Activated T-cell treated with anti-CD3 and anti-CD28 coated beads, Interleukin-2, amount 50 U/mL, for 4 hours (primary cell): ENCODE results near the gene DBH. TPM values are rescaled to one million over a fixed set of nuclear protein-coding genes. Genes with fewer than 3 reads are reported as not detected.
"Not testable (repeated sequence)": the region's sequence is repeated elsewhere in the genome, so short reads cannot be mapped to it uniquely, and the experiment has no call there.

Experiments
- ATAC-seq, 2 donors: fragments of 200-7000 bp; cut with Tn5 transposase; one replicate each; pipeline ENCODE4 v1.10.0; 2021
- DNase-seq: peaks from one replicate; pipeline ENCODE4 v3.0.0-alpha.2; 2020
- H3K27me3 Mint-ChIP-seq: one replicate; pipeline ENCODE4 v1.8.0; 2021; ENCODE audit warnings: low read depth, mixed read lengths
- H3K36me3 Mint-ChIP-seq: one replicate; pipeline ENCODE4 v1.8.0; 2022; ENCODE audit warnings: mixed read lengths; ENCODE audit not compliant: insufficient read depth
- H3K4me1 Mint-ChIP-seq: one replicate; pipeline ENCODE4 v1.8.0; 2021; ENCODE audit warnings: low read depth, mixed read lengths
- H3K4me3 Mint-ChIP-seq: one replicate; pipeline ENCODE4 v1.8.0; 2021; ENCODE audit warnings: mild to moderate bottlenecking, moderate library complexity, mixed read lengths
- H3K9me3 Mint-ChIP-seq: one replicate; pipeline ENCODE4 v1.8.0; 2021; ENCODE audit warnings: mixed read lengths
- total RNA-seq, 3 donors: library from RNA; stranded (reverse); gene quantifications; one replicate each; pipeline ENCODE4 v1.2.1, GENCODE V29; 2021

Gene DBH
- total RNA-seq, 3 donors from 2014 or later, result not detected

GRCh38 chr9:133666845-133667244 is 30.7 kb downstream of the DBH start:
- Mint-ChIP-seq H3K36me3 (peaks cover under 1% of the 10 kb centered on the region), H3K4me3 (no peak overlapping the region), H3K4me1 (peaks cover 2% of the 10 kb centered on the region), H3K27me3 (no peaks in the 10 kb centered on the region), H3K9me3 (no peaks in the 10 kb centered on the region)
- DNase-seq (no peak), ATAC-seq (no peak)

GRCh38 chr9:133667759-133668450 is 31.7 kb downstream of the DBH start:
- ATAC-seq (no peak), DNase-seq (no peak)
- Mint-ChIP-seq H3K4me1 (peaks cover 2% of the 10 kb centered on the region), H3K9me3 (no peaks in the 10 kb centered on the region), H3K27me3 (no peaks in the 10 kb centered on the region), H3K4me3 (no peak overlapping the region), H3K36me3 (peaks cover 3% of the 10 kb centered on the region)

GRCh38 chr9:133669182-133669801 is 33.1 kb downstream of the DBH start:
- Mint-ChIP-seq H3K9me3 (no peaks in the 10 kb centered on the region), H3K4me1 (peaks cover 2% of the 10 kb centered on the region), H3K27me3 (no peaks in the 10 kb centered on the region), H3K4me3 (no peak overlapping the region), H3K36me3 (peaks cover 3% of the 10 kb centered on the region)
- ATAC-seq, result no peak
- no peak for DNase-seq

- DNase-seq (no peak), ATAC-seq (no peak)
- no peaks in the 10 kb centered on the region for H3K27me3 Mint-ChIP-seq
- peaks cover 3% of the 10 kb centered on the region for H3K36me3 Mint-ChIP-seq
- H3K9me3 Mint-ChIP-seq, result no peaks in the 10 kb centered on the region
- H3K4me1 Mint-ChIP-seq, result peaks cover 7% of the 10 kb centered on the region
- no peak overlapping the region for H3K4me3 Mint-ChIP-seq
Observed at GRCh38 chr9:133670466-133670865, 34.3 kb downstream of the DBH start.

GRCh38 chr9:133671371-133671770 is 35.2 kb downstream of the DBH start:
- Mint-ChIP-seq H3K4me1 (peaks cover 16% of the 10 kb centered on the region), H3K27me3 (no peaks in the 10 kb centered on the region), H3K4me3 (no peak overlapping the region), H3K9me3 (no peaks in the 10 kb centered on the region), H3K36me3 (peaks cover 3% of the 10 kb centered on the region)
- DNase-seq, result no peak
- no peak for ATAC-seq

GRCh38 chr9:133672503-133673257 is 36.5 kb downstream of the DBH start:
- Mint-ChIP-seq H3K4me1 (peaks cover 29% of the 10 kb centered on the region), H3K27me3 (no peaks in the 10 kb centered on the region), H3K9me3 (no peaks in the 10 kb centered on the region), H3K36me3 (peaks cover 3% of the 10 kb centered on the region), H3K4me3 (no peak overlapping the region)
- ATAC-seq (no peak), DNase-seq (no peak)

GRCh38 chr9:133673258-133673655 is 37.1 kb downstream of the DBH start:
- H3K4me1 Mint-ChIP-seq, result peaks cover 32% of the 10 kb centered on the region
- DNase-seq (no peak), ATAC-seq (no peak)
- H3K36me3 Mint-ChIP-seq, result peaks cover 3% of the 10 kb centered on the region
- no peaks in the 10 kb centered on the region for H3K27me3 Mint-ChIP-seq
- H3K9me3 Mint-ChIP-seq, result no peaks in the 10 kb centered on the region
- no peak overlapping the region for H3K4me3 Mint-ChIP-seq

GRCh38 chr9:133674091-133674490 is 37.9 kb downstream of the DBH start:
- no peak for ATAC-seq
- peaks cover 38% of the 10 kb centered on the region for H3K4me1 Mint-ChIP-seq
- H3K36me3 Mint-ChIP-seq, result peaks cover 3% of the 10 kb centered on the region
- no peak for DNase-seq
- no peaks in the 10 kb centered on the region for H3K9me3 Mint-ChIP-seq
- no peak overlapping the region for H3K4me3 Mint-ChIP-seq
- no peaks in the 10 kb centered on the region for H3K27me3 Mint-ChIP-seq

- peaks cover 38% of the 10 kb centered on the region for H3K4me1 Mint-ChIP-seq
- H3K27me3 Mint-ChIP-seq, H3K36me3 Mint-ChIP-seq, H3K9me3 Mint-ChIP-seq, DNase-seq, ATAC-seq, H3K4me3 Mint-ChIP-seq: not testable (repeated sequence)
Observed at GRCh38 chr9:133675796-133676195, 39.6 kb downstream of the DBH start.

- ATAC-seq, result no peak
- Mint-ChIP-seq H3K36me3 (peaks cover 3% of the 10 kb centered on the region), H3K4me1 (peaks cover 36% of the 10 kb centered on the region), H3K27me3 (no peaks in the 10 kb centered on the region), H3K9me3 (no peaks in the 10 kb centered on the region), H3K4me3 (no peak overlapping the region)
- no peak for DNase-seq
Observed at GRCh38 chr9:133676450-133676849, 40.3 kb downstream of the DBH start.

GRCh38 chr9:133677126-133678010 is 41.2 kb downstream of the DBH start:
- peak; percentile 97 to 98 for ATAC-seq

GRCh38 chr9:133679056-133679455 is 42.9 kb downstream of the DBH start:
- DNase-seq, result no peak
- Mint-ChIP-seq H3K4me3 (no peak overlapping the region), H3K27me3 (no peaks in the 10 kb centered on the region), H3K4me1 (peaks cover 57% of the 10 kb centered on the region), H3K9me3 (no peaks in the 10 kb centered on the region), H3K36me3 (no peaks in the 10 kb centered on the region)
- ATAC-seq, result no peak

More at GRCh38 chr9:133677126-133678010, 41.2 kb downstream of the DBH start:
- peaks cover 43% of the 10 kb centered on the region for H3K4me1 Mint-ChIP-seq
- H3K4me3 Mint-ChIP-seq, result peak overlapping the region; percentile 46
- H3K36me3 Mint-ChIP-seq, result no peaks in the 10 kb centered on the region
- no peaks in the 10 kb centered on the region for H3K27me3 Mint-ChIP-seq
- H3K9me3 Mint-ChIP-seq, result no peaks in the 10 kb centered on the region
- DNase-seq, result peak; percentile 44

- no peak for ATAC-seq
- Mint-ChIP-seq H3K36me3 (no peaks in the 10 kb centered on the region), H3K4me1 (peaks cover 60% of the 10 kb centered on the region)
Observed at GRCh38 chr9:133679466-133680061, 43.4 kb downstream of the DBH start.

More at GRCh38 chr9:133679466-133680061, 43.4 kb downstream of the DBH start:
- Mint-ChIP-seq H3K27me3 (no peaks in the 10 kb centered on the region), H3K4me3 (no peak overlapping the region), H3K9me3 (no peaks in the 10 kb centered on the region)
- no peak for DNase-seq
